OCI-LY1 (cell line): Measurements from ENCODE around the gene CIAO1.
"Not testable (repeated sequence)": the region's sequence is repeated elsewhere in the genome, so short reads cannot be mapped to it uniquely, and the experiment has no call there.

Experiments used
- EZH2 ChIP-seq: fragments of 200-600 bp; sonication (generic), shearing (Covaris generic); IDR thresholded peaks from 2 replicates; pipeline ENCODE4 v1.8.0; 2017; ENCODE audit warnings: borderline replicate concordance, mixed run types, mild to moderate bottlenecking, antibody characterized with exemption, low read length, moderate library complexity, mixed read lengths
- TF ChIP-seq, protein P1 (sequence below): fragments of 200-600 bp; sonication (generic), shearing (Covaris generic); IDR thresholded peaks from 2 replicates; pipeline ENCODE4 v1.5.1; 2017; ENCODE audit warnings: mild to moderate bottlenecking, antibody characterized with exemption, low read length, moderate library complexity, mixed read lengths

- TF ChIP-seq, protein P1, sequence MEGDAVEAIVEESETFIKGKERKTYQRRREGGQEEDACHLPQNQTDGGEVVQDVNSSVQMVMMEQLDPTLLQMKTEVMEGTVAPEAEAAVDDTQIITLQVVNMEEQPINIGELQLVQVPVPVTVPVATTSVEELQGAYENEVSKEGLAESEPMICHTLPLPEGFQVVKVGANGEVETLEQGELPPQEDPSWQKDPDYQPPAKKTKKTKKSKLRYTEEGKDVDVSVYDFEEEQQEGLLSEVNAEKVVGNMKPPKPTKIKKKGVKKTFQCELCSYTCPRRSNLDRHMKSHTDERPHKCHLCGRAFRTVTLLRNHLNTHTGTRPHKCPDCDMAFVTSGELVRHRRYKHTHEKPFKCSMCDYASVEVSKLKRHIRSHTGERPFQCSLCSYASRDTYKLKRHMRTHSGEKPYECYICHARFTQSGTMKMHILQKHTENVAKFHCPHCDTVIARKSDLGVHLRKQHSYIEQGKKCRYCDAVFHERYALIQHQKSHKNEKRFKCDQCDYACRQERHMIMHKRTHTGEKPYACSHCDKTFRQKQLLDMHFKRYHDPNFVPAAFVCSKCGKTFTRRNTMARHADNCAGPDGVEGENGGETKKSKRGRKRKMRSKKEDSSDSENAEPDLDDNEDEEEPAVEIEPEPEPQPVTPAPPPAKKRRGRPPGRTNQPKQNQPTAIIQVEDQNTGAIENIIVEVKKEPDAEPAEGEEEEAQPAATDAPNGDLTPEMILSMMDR: not testable (repeated sequence)
- not testable (repeated sequence) for TF ChIP-seq EZH2
Measured at GRCh38 chr2:96219959-96220358, 46.1 kb upstream of the CIAO1 start.
